Measurements from ENCODE around the gene AP2B1.

- TF ChIP-seq CTCF (IDR thresholded peaks at IDR 0.05; ENCODE audit: poor library complexity) (no peak), EZH2phosphoT487 (IDR thresholded peaks at IDR 0.05; ENCODE audit: low read depth, severe bottlenecking, unreplicated experiment) (no peak)
Observed at GRCh38 chr17:35641032-35641431, 53.9 kb downstream of the AP2B1 start.
